GM19351 (cell line): ENCODE measurements around the gene SOS1.
"Not testable (repeated sequence)": the region's sequence is repeated elsewhere in the genome, so short reads cannot be mapped to it uniquely, and the experiment has no call there.

ENCODE experiments used
- ATAC-seq: cut with Tn5 transposase; IDR thresholded peaks from one replicate; pipeline ENCODE4 v1.9.1; 2021; ENCODE audit warnings: mild to moderate bottlenecking, moderate library complexity; ENCODE audit not compliant: unreplicated experiment

The SOS1 gene

DNA sequence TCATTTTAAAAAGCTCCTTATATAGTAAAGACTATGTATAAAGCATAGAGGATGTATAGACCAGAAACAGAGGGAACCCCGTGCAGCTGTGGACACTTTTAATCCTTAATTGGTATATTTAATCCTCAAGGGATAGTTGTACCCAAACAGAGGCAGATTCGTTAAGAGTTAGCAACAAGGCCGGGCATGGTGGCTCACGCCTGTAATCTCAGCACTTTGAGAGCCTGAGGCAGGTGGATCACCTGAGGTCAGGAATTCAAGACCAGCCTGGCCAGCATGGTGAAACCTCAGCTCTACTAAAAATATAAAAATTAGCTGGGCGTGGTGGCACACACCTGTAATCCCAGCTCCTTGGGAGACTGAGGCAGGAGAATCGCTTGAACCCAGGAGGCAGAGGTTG lies 184.3 kb downstream of the SOS1 start:
- not testable (repeated sequence) for ATAC-seq

DNA sequence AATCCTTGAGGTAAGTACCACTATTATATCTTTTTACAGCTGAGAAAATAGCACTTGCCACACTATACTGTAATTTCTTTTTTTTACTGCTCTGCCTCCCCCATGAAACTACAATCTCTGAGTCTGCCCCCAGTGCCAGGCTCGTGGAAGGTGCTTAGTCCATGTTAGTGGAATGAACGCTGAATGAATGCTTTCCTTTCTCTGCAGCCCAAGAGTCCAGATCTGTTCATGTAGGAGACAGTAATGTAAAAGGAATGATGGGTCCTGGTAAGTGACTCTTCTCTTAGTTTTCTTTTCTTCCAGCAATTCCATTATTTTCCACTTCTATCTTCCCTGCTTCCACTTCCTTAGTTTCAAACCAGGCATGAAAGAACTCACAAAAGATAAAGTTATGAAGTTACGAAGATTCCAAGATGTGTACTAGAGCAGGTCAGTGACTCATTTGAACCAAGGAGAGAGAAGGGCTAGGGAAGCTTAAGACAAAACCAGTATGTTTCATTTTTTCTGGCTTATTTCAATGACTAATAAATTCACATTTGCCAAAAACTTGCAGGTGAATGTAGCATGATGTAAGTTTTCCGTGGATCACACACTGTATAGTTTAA lies 185.2 kb downstream of the SOS1 start:
- no peak for ATAC-seq

DNA sequence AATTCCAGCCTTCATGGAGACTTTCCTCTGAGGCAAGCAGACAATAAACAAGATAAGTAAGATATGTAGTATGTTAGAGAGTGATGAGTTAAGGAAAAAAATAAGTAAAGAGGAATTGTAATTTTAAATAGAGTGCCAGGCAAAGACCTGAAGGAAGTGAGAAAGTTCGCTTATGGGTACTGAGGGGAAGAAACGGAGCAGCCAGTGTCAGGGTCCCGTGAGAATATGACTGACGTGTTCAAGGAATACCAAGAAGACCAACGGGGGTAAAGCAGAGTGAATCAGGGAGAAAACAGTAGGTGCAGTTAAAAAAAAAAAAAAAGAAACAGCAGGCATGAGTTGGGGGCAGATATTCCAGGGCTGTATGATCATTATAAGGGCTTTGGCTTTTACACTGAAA lies 186.1 kb downstream of the SOS1 start:
- no peak for ATAC-seq

DNA sequence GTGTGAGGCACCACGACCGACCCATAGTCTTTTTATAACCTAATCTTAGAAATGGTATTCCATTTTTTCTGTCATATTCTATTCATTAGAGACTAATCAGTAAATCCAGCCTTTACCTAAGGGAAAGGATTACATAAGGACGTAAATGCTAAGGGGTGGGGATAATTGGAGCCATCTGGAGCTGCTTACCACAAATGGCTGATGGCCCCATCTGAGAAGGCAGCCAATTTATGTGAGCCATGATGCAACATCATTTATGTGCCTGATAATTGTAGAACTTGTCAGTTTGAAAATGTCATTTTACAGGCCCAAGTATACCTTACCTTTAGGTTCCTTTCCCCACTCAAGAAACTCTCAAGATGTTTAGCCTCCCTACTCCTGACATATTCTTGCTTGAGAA lies 187.2 kb downstream of the SOS1 start:
- no peak for ATAC-seq

GRCh38 chr2:38932586-38932985 lies 188.3 kb downstream of the SOS1 start:
- ATAC-seq, result no peak
